ENCODE results near the gene RFX7. TPM values are rescaled to one million over a fixed set of nuclear protein-coding genes. Genes with fewer than 3 reads are reported as not detected.

The RFX7 gene
- 3.6 and 7.8 TPM in 2 replicates for total RNA-seq

DNA sequence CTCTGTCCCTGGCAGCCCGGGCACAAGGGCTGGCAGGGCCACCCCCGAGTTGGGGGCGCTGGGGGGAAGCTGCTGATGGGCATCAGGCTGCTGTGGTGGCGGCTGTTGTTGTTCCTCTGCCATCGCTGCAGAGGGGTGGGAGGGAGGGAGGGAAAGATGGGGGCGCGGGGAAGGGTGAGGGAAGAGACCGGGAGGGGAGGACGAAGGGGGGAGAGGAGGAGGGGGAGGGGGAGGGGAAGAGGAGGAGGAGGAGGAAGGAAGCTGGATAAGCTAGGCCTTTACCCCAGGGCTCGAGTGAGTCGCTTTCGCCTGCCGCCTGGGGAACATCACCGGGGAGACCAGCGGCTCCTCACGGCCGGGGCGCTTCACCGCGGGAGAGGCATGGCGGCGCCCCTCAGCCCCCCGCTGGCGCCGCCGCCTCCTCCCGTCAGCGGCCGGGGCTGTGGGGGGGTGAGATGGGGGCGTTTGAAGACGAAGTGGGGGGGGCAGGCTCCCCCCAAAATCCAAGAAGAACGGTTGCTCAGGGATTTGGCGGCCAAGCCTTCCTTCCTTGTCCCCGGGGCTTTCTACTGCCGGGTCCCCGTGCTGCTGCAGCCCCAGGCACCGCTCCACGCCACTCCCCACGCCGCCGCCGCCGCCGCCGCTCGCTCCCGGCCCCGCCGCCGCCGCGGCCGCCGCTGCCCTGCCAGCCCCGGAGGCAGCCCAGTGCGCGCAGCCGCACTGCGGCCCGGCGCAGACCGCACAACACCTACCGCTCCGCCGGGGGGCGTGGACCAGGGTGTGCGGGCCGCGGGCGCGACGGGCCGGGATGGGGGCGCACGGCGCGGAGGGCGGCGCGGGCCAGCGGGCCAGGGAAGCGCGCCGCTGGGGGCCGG lies at the start of gene RFX7:
Gene RFX7 (minus strand): TSS at position 717 of the 875 bp plus-strand sequence. CDS start 594 bp downstream, at position 123.

Other genes with a start within 250 kb of the RFX7 start
- 0.49 and 0.63 TPM in 2 replicates for gene TEX9, start 121.5 kb upstream of the RFX7 start, total RNA-seq
- gene MNS1, start 221.3 kb upstream of the RFX7 start, total RNA-seq = 0.25 and 0.32 TPM in 2 replicates